PC-9 (cell line): ENCODE data around the gene RBFOX2. TPM values are rescaled to one million over a fixed set of nuclear protein-coding genes. Genes with fewer than 3 reads are reported as not detected.

Experiments
- BruUV-seq: library from RNA; stranded (reverse); fragments of 400-500 nt; replicated peaks from 2 replicates; lab custom pipeline; 2021; lab: Mats Ljungman, UMichigan
- CTCF ChIA-PET: fragments of 300-600 bp; sonication (Branson Sonifier 250); formaldehyde crosslinking; loops from one replicate; lab custom pipeline; 2022; ENCODE audit warnings: antibody characterized with exemption; lab: Charles Lee
- POLR2A ChIA-PET: fragments of 300-600 bp; sonication (Branson Sonifier 250); formaldehyde crosslinking; loops from one replicate; lab custom pipeline; 2022; ENCODE audit warnings: antibody characterized with exemption; ENCODE audit not compliant: unreplicated experiment; lab: Charles Lee
- DNase-seq, 2 experiments: peaks; one replicate each; pipeline versions ENCODE4 v3.0.0 to v3.0.0-alpha.2; 2015 to 2022; ENCODE audit warnings: mixed read lengths in 1 of 2
- H2AFZ ChIP-seq: fragments of 200-600 bp; sonication (generic); 2 replicates; pipeline ENCODE4 v1.8.1; 2017; ENCODE audit warnings: antibody characterized with exemption
- H3F3A ChIP-seq: fragments of 200-600 bp; sonication (generic); 2 replicates; pipeline ENCODE4 v1.8.1; 2017; ENCODE audit warnings: antibody characterized with exemption, mild to moderate bottlenecking, low read depth; ENCODE audit not compliant: insufficient read depth
- H3K27ac ChIP-seq: fragments of 200-600 bp; sonication (generic); 2 replicates; pipeline ENCODE4 v1.6.1; 2016; ENCODE audit warnings: mixed run types
- H3K27me3 ChIP-seq: fragments of 200-600 bp; sonication (generic); 2 replicates; pipeline ENCODE4 v1.6.1; 2016; ENCODE audit warnings: low read depth, mixed run types; ENCODE audit not compliant: insufficient read depth
- H3K36me3 ChIP-seq: fragments of 200-600 bp; sonication (generic); 2 replicates; pipeline ENCODE4 v1.6.1; 2016; ENCODE audit warnings: low read depth, mixed run types
- H3K4me1 ChIP-seq: fragments of 200-600 bp; sonication (generic); replicated peaks from 2 replicates; pipeline ENCODE4 v1.6.1; 2016; ENCODE audit warnings: mixed run types; ENCODE audit not compliant: insufficient read depth
- H3K4me2 ChIP-seq: fragments of 200-600 bp; sonication (generic); 2 replicates; pipeline ENCODE4 v1.6.1; 2017; ENCODE audit warnings: mixed run types
- H3K4me3 ChIP-seq: fragments of 200-600 bp; sonication (generic); 2 replicates; pipeline ENCODE4 v1.6.1; 2016; ENCODE audit warnings: mixed run types
- H3K79me2 ChIP-seq: fragments of 200-600 bp; sonication (generic); 2 replicates; pipeline ENCODE4 v1.6.1; 2017; ENCODE audit warnings: low read depth, mixed run types
- H3K9me2 ChIP-seq: fragments of 200-600 bp; sonication (generic); 2 replicates; pipeline ENCODE4 v1.8.1; 2017; ENCODE audit warnings: mild to moderate bottlenecking; ENCODE audit not compliant: insufficient read depth
- H3K9me3 ChIP-seq: fragments of 200-600 bp; sonication (generic); 2 replicates; pipeline ENCODE4 v1.8.1; 2016; ENCODE audit warnings: low read depth; ENCODE audit not compliant: insufficient read depth
- H4K20me1 ChIP-seq: fragments of 200-600 bp; sonication (generic); 2 replicates; pipeline ENCODE4 v1.8.1; 2017; ENCODE audit not compliant: insufficient read depth
- CTCF ChIP-seq: fragments of 200-600 bp; sonication (generic); conservative IDR thresholded peaks from 2 replicates; pipeline ENCODE4 v1.6.1; 2017; ENCODE audit warnings: mixed run types, antibody characterized with exemption, mild to moderate bottlenecking, moderate library complexity
- EZH2 ChIP-seq: fragments of 200-600 bp; sonication (generic); IDR thresholded peaks from 2 replicates; pipeline ENCODE4 v1.8.0; 2017; ENCODE audit warnings: antibody characterized with exemption, low read depth
- intact Hi-C: fragments of 100-400 bp; cut with micrococcal nuclease; formaldehyde crosslinking; loops from one replicate; pipeline ENCODE4 v1.10.0; 2022; ENCODE audit not compliant: unreplicated experiment
- total RNA-seq: library from RNA; stranded (reverse); gene quantifications from 2 replicates; pipeline ENCODE4 v1.2.3, GENCODE V29; 2021

RBFOX2 gene
- total RNA-seq, 1 experiment from 2014 or later = 109 TPM

- no peaks in the 10 kb centered on the region for H3K36me3 ChIP-seq
- no peak overlapping the region for H3K4me2 ChIP-seq
- POLR2A ChIA-PET = no interaction called here
- H4K20me1 ChIP-seq = no peaks in the 10 kb centered on the region
- H3K9me3 ChIP-seq = no peaks in the 10 kb centered on the region
- TF ChIP-seq CTCF (no peak), EZH2 (no peak)
- no peak overlapping the region for H3K27ac ChIP-seq
- H3F3A ChIP-seq = no peaks in the 10 kb centered on the region; the same call in 1 of the 2 replicates
- intact Hi-C loops = no loop called here
- H3K9me2 ChIP-seq = no peaks in the 10 kb centered on the region
- CTCF ChIA-PET = no interaction called here
- DNase-seq = no peak
- no peaks in the 10 kb centered on the region for H3K4me1 ChIP-seq
- H3K4me3 ChIP-seq = no peak overlapping the region
- no peak overlapping the region for H2AFZ ChIP-seq
- no peaks in the 10 kb centered on the region for H3K79me2 ChIP-seq
- H3K27me3 ChIP-seq = no peaks in the 10 kb centered on the region
- BruUV-seq = no TSS peak
Observed at GRCh38 chr22:35732116-35732515, 296.5 kb downstream of the RBFOX2 start.

GRCh38 chr22:35731321-35731720 lies 297.3 kb downstream of the RBFOX2 start:
- no TSS peak for BruUV-seq

GRCh38 chr22:35729309-35729698 lies 299.3 kb downstream of the RBFOX2 start:
- no TSS peak for BruUV-seq
- H3K4me1 ChIP-seq = no peaks in the 10 kb centered on the region
- no peaks in the 10 kb centered on the region for H3K27me3 ChIP-seq
- DNase-seq = no peak
- H3K9me2 ChIP-seq = no peaks in the 10 kb centered on the region
- no peaks in the 10 kb centered on the region for H3K36me3 ChIP-seq
- no peak overlapping the region for H3K4me2 ChIP-seq
- H4K20me1 ChIP-seq = no peaks in the 10 kb centered on the region
- intact Hi-C loops = no loop called here
- no peaks in the 10 kb centered on the region for H3F3A ChIP-seq
- ChIA-PET POLR2A (interaction anchor here (0.6 kb wide), 2 partner anchors 238 to 435 kb away, joined by 6 to 9 read pairs; no protein-coding TSS in a partner anchor), CTCF (no interaction called here)
- H3K27ac ChIP-seq = no peak overlapping the region
- H3K9me3 ChIP-seq = no peaks in the 10 kb centered on the region
- no peaks in the 10 kb centered on the region for H3K79me2 ChIP-seq
- TF ChIP-seq CTCF (no peak), EZH2 (no peak)
- H3K4me3 ChIP-seq = no peak overlapping the region
- H2AFZ ChIP-seq = no peak overlapping the region

More at GRCh38 chr22:35731321-35731720, 297.3 kb downstream of the RBFOX2 start:
- ChIA-PET CTCF (no interaction called here), POLR2A (no interaction called here)
- intact Hi-C loops = no loop called here
- Histone ChIP-seq H2AFZ (no peak overlapping the region), H3K79me2 (no peaks in the 10 kb centered on the region), H3K9me2 (no peaks in the 10 kb centered on the region), H3K27me3 (no peaks in the 10 kb centered on the region), H3K9me3 (no peaks in the 10 kb centered on the region), H3K4me3 (no peak overlapping the region), H3K4me1 (no peaks in the 10 kb centered on the region), H3K36me3 (no peaks in the 10 kb centered on the region), H3F3A (no peaks in the 10 kb centered on the region; the same call in 1 of the 2 replicates), H3K4me2 (no peak overlapping the region), H3K27ac (no peak overlapping the region), H4K20me1 (no peaks in the 10 kb centered on the region)
- TF ChIP-seq CTCF (no peak), EZH2 (no peak)
- no peak for DNase-seq
